HUES48 (cell line): ENCODE data around the gene AGRN.
"Not testable (repeated sequence)": the region's sequence is repeated elsewhere in the genome, so short reads cannot be mapped to it uniquely, and the experiment has no call there.

ENCODE experiments used
- H3K27ac ChIP-seq: one replicate; pipeline ENCODE4 v1.7.0; 2013; ENCODE audit warnings: low read depth, low read length, inconsistent platforms
- H3K27me3 ChIP-seq: 2 replicates; pipeline ENCODE4 v1.6.1; 2013; ENCODE audit warnings: mild to moderate bottlenecking, low read length; ENCODE audit not compliant: control insufficient read depth, insufficient read depth
- H3K36me3 ChIP-seq: 2 replicates; pipeline ENCODE4 v1.6.1; 2013; ENCODE audit warnings: low read length; ENCODE audit not compliant: control insufficient read depth, insufficient read depth
- H3K4me1 ChIP-seq: 2 replicates; pipeline ENCODE4 v1.6.1; 2013; ENCODE audit warnings: mild to moderate bottlenecking, low read length; ENCODE audit not compliant: control insufficient read depth, insufficient read depth
- H3K4me3 ChIP-seq: 2 replicates; pipeline ENCODE4 v1.5.1; 2013; ENCODE audit warnings: mild to moderate bottlenecking, low read depth, low read length
- H3K9ac ChIP-seq: 2 replicates; pipeline ENCODE4 v1.6.1; 2013; ENCODE audit warnings: mild to moderate bottlenecking, low read depth, low read length, moderate library complexity
- H3K9me3 ChIP-seq: 2 replicates; pipeline ENCODE4 v1.6.1; 2013; ENCODE audit warnings: low read length; ENCODE audit not compliant: control insufficient read depth, insufficient read depth

The AGRN gene

GRCh38 chr1:1022302-1023009 lies 2.5 kb downstream of the AGRN start:
- Histone ChIP-seq H3K9ac (no peak overlapping the region), H3K36me3 (peaks cover 6% of the 10 kb centered on the region; the same call in 1 of the 2 replicates), H3K27me3 (no peaks in the 10 kb centered on the region; the same call in 1 of the 2 replicates), H3K4me3 (no peak overlapping the region), H3K27ac (no peak overlapping the region), H3K9me3 (no peaks in the 10 kb centered on the region), H3K4me1 (peaks cover 52% of the 10 kb centered on the region)

GRCh38 chr1:1023700-1024099 lies 3.8 kb downstream of the AGRN start:
- H3K9me3 ChIP-seq, result no peaks in the 10 kb centered on the region
- peaks cover 8% of the 10 kb centered on the region; the same call in 1 of the 2 replicates for H3K36me3 ChIP-seq
- H3K27me3 ChIP-seq, result no peaks in the 10 kb centered on the region; the same call in 1 of the 2 replicates
- no peak overlapping the region for H3K4me3 ChIP-seq
- no peak overlapping the region for H3K27ac ChIP-seq
- H3K9ac ChIP-seq, result no peak overlapping the region
- peaks cover 52% of the 10 kb centered on the region for H3K4me1 ChIP-seq

- Histone ChIP-seq H3K9ac (no peak overlapping the region), H3K4me3 (no peak overlapping the region), H3K36me3 (peaks cover 8% of the 10 kb centered on the region; the same call in 1 of the 2 replicates), H3K4me1 (peaks cover 52% of the 10 kb centered on the region), H3K27ac (peak overlapping the region; percentile 64), H3K9me3 (no peaks in the 10 kb centered on the region), H3K27me3 (no peaks in the 10 kb centered on the region; the same call in 1 of the 2 replicates)
Observed at GRCh38 chr1:1024149-1024770, 4.3 kb downstream of the AGRN start.

GRCh38 chr1:1024771-1025699 lies 5.1 kb downstream of the AGRN start:
- Histone ChIP-seq H3K9me3 (no peaks in the 10 kb centered on the region), H3K4me3 (peak overlapping the region; percentile 24; the same call in 1 of the 2 replicates), H3K4me1 (peaks cover 52% of the 10 kb centered on the region), H3K9ac (peak overlapping the region; percentile 17; the same call in 1 of the 2 replicates), H3K36me3 (peaks cover 8% of the 10 kb centered on the region; the same call in 1 of the 2 replicates), H3K27ac (peak overlapping the region; percentile 80), H3K27me3 (no peaks in the 10 kb centered on the region; the same call in none of the 2 replicates)

GRCh38 chr1:1025730-1026129 lies 5.8 kb downstream of the AGRN start:
- H3K4me1 ChIP-seq, result peaks cover 52% of the 10 kb centered on the region
- no peak overlapping the region for H3K4me3 ChIP-seq

GRCh38 chr1:1026599-1027413 lies 6.9 kb downstream of the AGRN start:
- H3K4me3 ChIP-seq, result no peak overlapping the region
- no peak overlapping the region for H3K27ac ChIP-seq
- peaks cover 46% of the 10 kb centered on the region for H3K4me1 ChIP-seq
- peaks cover 1% of the 10 kb centered on the region for H3K27me3 ChIP-seq
- no peaks in the 10 kb centered on the region for H3K9me3 ChIP-seq
- H3K9ac ChIP-seq, result no peak overlapping the region
- peaks cover 8% of the 10 kb centered on the region; the same call in 1 of the 2 replicates for H3K36me3 ChIP-seq

More at GRCh38 chr1:1025730-1026129, 5.8 kb downstream of the AGRN start:
- Histone ChIP-seq H3K27ac (peak overlapping the region; percentile 20), H3K36me3 (peaks cover 8% of the 10 kb centered on the region; the same call in 1 of the 2 replicates), H3K9ac (no peak overlapping the region), H3K9me3 (no peaks in the 10 kb centered on the region), H3K27me3 (no peaks in the 10 kb centered on the region; the same call in none of the 2 replicates)

GRCh38 chr1:1027791-1028190 lies 7.9 kb downstream of the AGRN start:
- peaks cover 47% of the 10 kb centered on the region for H3K4me1 ChIP-seq

GRCh38 chr1:1030867-1031658 lies 11.1 kb downstream of the AGRN start:
- Histone ChIP-seq H3K4me1 (peaks cover 18% of the 10 kb centered on the region), H3K27me3 (peaks cover 27% of the 10 kb centered on the region)
- H3K9ac ChIP-seq, result not testable (repeated sequence)

More at GRCh38 chr1:1027791-1028190, 7.9 kb downstream of the AGRN start:
- Histone ChIP-seq H3K9me3 (no peaks in the 10 kb centered on the region), H3K27ac (no peak overlapping the region), H3K36me3 (0 out of 2 replicates have a peak, but pooled peaks cover 4% of the 10 kb centered on the region), H3K9ac (no peak overlapping the region), H3K4me3 (no peak overlapping the region), H3K27me3 (peaks cover 7% of the 10 kb centered on the region)

GRCh38 chr1:1031659-1032235 lies 11.8 kb downstream of the AGRN start:
- Histone ChIP-seq H3K9me3 (no peaks in the 10 kb centered on the region), H3K36me3 (0 out of 2 replicates have a peak, but pooled peaks cover 6% of the 10 kb centered on the region), H3K4me3 (no peak overlapping the region), H3K4me1 (peaks cover 11% of the 10 kb centered on the region), H3K27me3 (peaks cover 30% of the 10 kb centered on the region), H3K9ac (no peak overlapping the region), H3K27ac (no peak overlapping the region)

More at GRCh38 chr1:1030867-1031658, 11.1 kb downstream of the AGRN start:
- not testable (repeated sequence) for H3K36me3 ChIP-seq, H3K9me3 ChIP-seq, H3K4me3 ChIP-seq, H3K27ac ChIP-seq
